Measurements from ENCODE around the gene CHRDL1. TPM values are rescaled to one million over a fixed set of nuclear protein-coding genes. Genes with fewer than 3 reads are reported as not detected.
A peak's percentile ranks its signal among the peaks of the same experiment; 100 is the strongest.

CHRDL1 gene
- total and polyA plus RNA-seq, 4 donors: 9.6 to 45.3 (median 26.9) TPM

GRCh38 chrX:110750526-110751189 lies 45.0 kb downstream of the CHRDL1 start:
- Histone ChIP-seq H3K36me3 (ENCODE audit: control insufficient read depth in 4 of 4, insufficient read depth in 4 of 4, low read length in 4 of 4) (no peaks in the 10 kb centered on the region), H3K9ac (ENCODE audit: insufficient read depth in 1 of 2, low read length in 2 of 2) (no peak overlapping the region), H3K9me3 (ENCODE audit: control insufficient read depth in 4 of 4, insufficient read depth in 3 of 4, low read length in 3 of 4) (peaks cover 0 to 1% (median 0%) of the 10 kb centered on the region in 4 donors), H3K4me1 (ENCODE audit: control insufficient read depth in 5 of 5, insufficient read depth in 5 of 5, low read length in 5 of 5) (peaks cover 0 to 11% (median 0%) of the 10 kb centered on the region in 5 donors), H3K4me3 (no peak overlapping the region), H3K27ac (ENCODE audit: low read depth in 1 of 2, low read length in 1 of 2) (no peak overlapping the region), H3K27me3 (ENCODE audit: control insufficient read depth in 3 of 3, insufficient read depth in 3 of 3, low read length in 2 of 3) (peaks cover 0 to 24% (median 5%) of the 10 kb centered on the region in 3 donors)
- no peak for TF ChIP-seq CTCF (IDR thresholded peaks at IDR 0.05; ENCODE audit: control extremely low read depth, extremely low read depth)
- WGBS, 2 donors: 55 to 82% methylated on average over 7 of the region's 7 CpGs
- ATAC-seq (ENCODE audit: insufficient read depth, low FRiP score) (no peak), DNase-seq (peak in 1 of 3 donors; percentile 46)

- ATAC-seq (ENCODE audit: insufficient read depth, low FRiP score) (no peak), DNase-seq (no peak)
- H3K4me3 ChIP-seq: no peak overlapping the region
- no peak for TF ChIP-seq CTCF (IDR thresholded peaks at IDR 0.05; ENCODE audit: control extremely low read depth, extremely low read depth)
- H3K27ac ChIP-seq (ENCODE audit: low read depth in 1 of 2, low read length in 1 of 2): no peak overlapping the region
- peaks cover 0 to 1% (median 0%) of the 10 kb centered on the region in 4 donors for H3K9me3 ChIP-seq (ENCODE audit: control insufficient read depth in 4 of 4, insufficient read depth in 3 of 4, low read length in 3 of 4)
- peaks cover 0 to 18% (median 2%) of the 10 kb centered on the region in 5 donors for H3K4me1 ChIP-seq (ENCODE audit: control insufficient read depth in 5 of 5, insufficient read depth in 5 of 5, low read length in 5 of 5)
- no peak overlapping the region for H3K9ac ChIP-seq (ENCODE audit: insufficient read depth in 1 of 2, low read length in 2 of 2)
- H3K27me3 ChIP-seq (ENCODE audit: control insufficient read depth in 3 of 3, insufficient read depth in 3 of 3, low read length in 2 of 3): peaks cover 0 to 32% (median 10%) of the 10 kb centered on the region in 3 donors
- no peaks in the 10 kb centered on the region for H3K36me3 ChIP-seq (ENCODE audit: control insufficient read depth in 4 of 4, insufficient read depth in 4 of 4, low read length in 4 of 4)
- WGBS, 2 donors: 69 to 73% methylated on average over 3 of the region's 3 CpGs
These were observed 47.3 kb downstream of the CHRDL1 start for GRCh38 chrX:110748256-110748806.

- Histone ChIP-seq H3K4me1 (ENCODE audit: control insufficient read depth in 5 of 5, insufficient read depth in 5 of 5, low read length in 5 of 5) (peaks cover 0 to 18% (median 2%) of the 10 kb centered on the region in 5 donors), H3K27ac (ENCODE audit: low read depth in 1 of 2, low read length in 1 of 2) (no peak overlapping the region), H3K4me3 (no peak overlapping the region), H3K36me3 (ENCODE audit: control insufficient read depth in 4 of 4, insufficient read depth in 4 of 4, low read length in 4 of 4) (no peaks in the 10 kb centered on the region), H3K9ac (ENCODE audit: insufficient read depth in 1 of 2, low read length in 2 of 2) (no peak overlapping the region), H3K27me3 (ENCODE audit: control insufficient read depth in 3 of 3, insufficient read depth in 3 of 3, low read length in 2 of 3) (peaks cover 0 to 24% (median 12%) of the 10 kb centered on the region in 3 donors), H3K9me3 (ENCODE audit: control insufficient read depth in 4 of 4, insufficient read depth in 3 of 4, low read length in 3 of 4) (peaks cover 0 to 4% (median 0%) of the 10 kb centered on the region in 4 donors)
- 51 to 89% methylated on average over 4 of the region's 4 CpGs for WGBS, 2 donors
- TF ChIP-seq CTCF (IDR thresholded peaks at IDR 0.05; ENCODE audit: control extremely low read depth, extremely low read depth): no peak
- ATAC-seq (ENCODE audit: insufficient read depth, low FRiP score): no peak
- DNase-seq: no peak
These were observed 49.6 kb downstream of the CHRDL1 start for GRCh38 chrX:110746014-110746413.

All from lung (tissue), 12 donors.